HG03520 (cell line): Measurements from ENCODE around the gene DLGAP1.

Experiments used
- ATAC-seq: cut with Tn5 transposase; IDR thresholded peaks from one replicate; pipeline ENCODE4 v1.9.1; 2021; ENCODE audit warnings: mild to moderate bottlenecking, moderate library complexity; ENCODE audit not compliant: unreplicated experiment

The DLGAP1 gene

DNA sequence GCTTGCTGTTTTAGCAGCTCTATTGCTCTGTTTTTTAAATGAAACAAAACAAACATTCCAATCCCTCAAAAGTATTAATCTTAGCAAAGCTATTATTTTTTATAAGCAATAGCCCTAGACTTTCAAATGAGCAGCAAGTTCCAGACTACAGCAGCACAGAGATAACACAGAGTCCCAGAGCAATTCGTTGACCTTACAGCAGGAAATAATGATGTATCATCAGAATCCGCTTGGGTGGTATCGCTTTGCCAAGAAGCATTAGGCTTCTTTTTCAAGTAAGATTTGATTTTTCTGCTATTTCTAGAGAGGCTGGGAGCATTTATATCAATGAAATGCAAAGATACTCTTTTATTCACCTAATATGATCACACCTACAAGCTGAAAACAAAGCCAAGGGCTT, 209.7 kb downstream of the DLGAP1 start:
- ATAC-seq, result no peak

- no peak for ATAC-seq
Measured at GRCh38 chr18:4242431-4243161, 212.5 kb downstream of the DLGAP1 start.

GRCh38 chr18:4241090-4241617, 214.0 kb downstream of the DLGAP1 start:
- no peak for ATAC-seq

- no peak for ATAC-seq
Measured at GRCh38 chr18:4238966-4239365, 216.1 kb downstream of the DLGAP1 start.

- no peak for ATAC-seq
Measured at GRCh38 chr18:4237664-4238041, 217.5 kb downstream of the DLGAP1 start.

DNA sequence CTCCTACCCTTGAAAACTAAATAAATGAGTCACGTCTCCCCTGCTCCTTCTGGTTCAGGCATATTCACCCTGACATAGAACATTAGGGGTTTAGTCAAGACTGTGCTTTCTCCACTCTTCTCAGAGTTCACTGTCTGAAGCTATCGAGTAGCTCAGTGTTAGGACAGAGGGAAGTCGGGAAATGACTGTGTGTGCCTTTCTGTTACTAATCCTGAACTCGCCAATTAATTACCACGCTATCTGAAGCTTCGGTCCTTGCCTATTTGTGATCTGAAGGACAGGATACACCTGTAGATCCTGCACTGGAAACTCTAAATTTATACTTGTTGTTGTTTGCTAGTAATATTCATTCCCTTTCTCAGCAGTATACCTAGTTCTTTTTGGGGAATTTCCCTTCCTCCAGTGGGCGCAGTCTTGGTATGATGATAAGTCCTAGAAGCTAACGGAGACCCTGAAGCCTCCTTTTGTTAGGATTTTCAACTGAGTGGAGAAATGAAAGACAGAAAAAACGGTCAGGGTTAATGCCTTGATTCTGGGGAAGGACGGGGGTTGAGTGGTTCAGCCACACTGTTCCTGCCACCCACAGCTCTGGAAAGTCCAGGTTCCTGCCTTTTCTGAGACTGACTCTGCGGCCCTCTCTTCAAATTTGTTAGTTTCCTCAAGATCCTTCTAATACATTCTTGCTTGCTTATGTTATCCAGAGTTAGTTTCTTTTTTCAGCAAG, 218.0 kb downstream of the DLGAP1 start:
- no peak for ATAC-seq

GRCh38 chr18:4233468-4233867, 221.6 kb downstream of the DLGAP1 start:
- ATAC-seq, result no peak

- no peak for ATAC-seq
Measured at GRCh38 chr18:4232656-4233055, 222.5 kb downstream of the DLGAP1 start.

GRCh38 chr18:4231260-4231659, 223.8 kb downstream of the DLGAP1 start:
- no peak for ATAC-seq

GRCh38 chr18:4230450-4231168, 224.5 kb downstream of the DLGAP1 start:
- no peak for ATAC-seq

DNA sequence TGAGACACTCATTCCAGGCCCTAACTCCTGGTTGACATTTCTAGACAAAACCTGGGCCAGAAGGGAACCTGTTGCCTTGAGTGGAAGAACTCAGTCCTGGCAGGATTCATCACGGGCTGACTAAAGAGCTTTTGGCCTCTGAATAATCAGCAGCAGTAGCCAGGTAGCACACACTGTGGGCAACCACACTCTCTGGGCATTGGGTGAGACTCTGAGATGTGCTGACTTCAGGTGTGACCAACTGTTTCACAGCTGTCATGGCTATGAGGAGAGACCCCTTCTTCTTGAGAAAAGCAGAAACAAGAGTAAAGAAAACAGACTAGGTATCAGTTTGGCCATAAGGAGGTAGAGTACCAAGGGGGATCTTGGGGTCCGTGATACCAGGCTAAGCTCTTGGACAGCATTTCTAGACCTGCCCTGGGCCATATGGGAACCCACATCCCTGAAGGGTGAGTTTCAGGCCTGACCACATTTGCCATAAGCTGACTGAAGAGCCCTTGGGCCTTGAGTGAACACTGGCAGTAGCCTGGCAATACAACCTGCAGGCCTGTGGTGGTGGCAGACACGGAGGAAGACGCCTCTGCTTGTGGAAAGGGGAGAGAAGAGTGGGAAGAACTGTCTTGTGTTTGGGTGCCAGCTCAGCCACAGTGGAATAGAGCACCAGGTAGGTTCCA, 230.9 kb downstream of the DLGAP1 start:
- ATAC-seq, result no peak

DNA sequence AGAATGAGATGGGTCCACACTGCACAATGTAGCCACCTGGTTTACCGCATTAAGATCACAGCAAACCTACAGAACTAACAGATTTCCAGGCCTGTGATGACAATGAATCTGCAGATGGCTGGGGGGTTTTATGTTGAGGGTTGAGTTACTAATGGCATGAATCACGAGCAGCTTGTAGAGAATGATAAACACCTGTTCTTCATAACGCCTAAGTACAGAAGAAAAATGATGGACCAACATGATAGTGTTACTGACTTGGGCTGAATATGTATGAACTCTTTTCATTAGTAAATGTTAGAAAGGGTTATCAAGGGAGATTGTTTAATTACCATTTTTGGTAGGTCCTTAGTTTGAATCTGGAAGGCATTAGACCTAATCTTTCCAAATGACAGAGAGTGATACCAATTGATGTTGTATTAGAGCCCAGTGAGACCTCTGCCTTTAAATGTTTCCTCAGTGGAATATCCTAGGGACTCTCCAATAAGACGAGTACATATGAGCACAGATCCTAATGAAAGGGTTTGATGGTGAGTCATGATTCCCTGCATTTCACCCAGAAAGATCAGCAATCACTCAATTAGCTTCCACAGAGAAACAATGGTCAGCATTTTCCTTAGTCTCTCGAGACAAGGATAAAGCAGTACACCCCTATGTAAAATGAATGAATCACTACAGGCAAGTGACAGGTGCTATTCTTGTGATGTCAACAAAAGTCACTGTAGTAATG, 243.8 kb downstream of the DLGAP1 start:
- no peak for ATAC-seq

GRCh38 chr18:4208366-4208765, 246.7 kb downstream of the DLGAP1 start:
- no peak for ATAC-seq

- no peak for ATAC-seq
Measured at GRCh38 chr18:4207383-4207985, 247.6 kb downstream of the DLGAP1 start.

DNA sequence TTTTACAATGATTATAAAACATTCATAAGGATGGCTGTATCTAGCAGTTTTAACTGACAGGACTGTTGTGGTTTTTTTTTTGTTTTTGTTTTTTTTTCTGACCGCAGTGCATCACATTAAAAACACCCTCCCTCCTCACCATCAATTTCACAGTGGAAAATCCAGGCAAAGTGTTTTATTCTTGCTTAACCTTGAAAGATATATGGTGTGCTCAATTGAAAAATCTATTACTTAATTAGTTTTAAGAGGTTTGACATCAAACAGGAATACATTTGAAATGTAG, 250.7 kb downstream of the DLGAP1 start:
- ATAC-seq, result no peak

GRCh38 chr18:4203568-4204437, 251.3 kb downstream of the DLGAP1 start:
- no peak for ATAC-seq

DNA sequence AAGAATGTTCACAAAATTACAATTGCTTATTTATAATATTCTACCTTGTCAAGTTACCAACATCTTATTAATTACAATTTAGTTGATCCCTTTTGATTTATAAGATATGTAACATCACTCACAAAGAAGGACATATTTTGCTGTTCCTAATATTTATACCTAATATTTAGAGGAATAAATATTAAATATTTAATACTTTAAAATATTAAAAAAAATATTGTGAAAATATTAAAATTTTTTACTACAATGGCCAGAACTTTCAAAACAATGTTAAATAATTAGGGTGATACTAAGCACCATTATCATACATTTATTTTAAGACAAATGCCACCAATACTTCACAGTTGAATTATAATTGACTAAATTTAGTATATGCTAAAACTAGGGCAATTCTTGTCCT, 254.7 kb downstream of the DLGAP1 start:
- ATAC-seq, result no peak

DNA sequence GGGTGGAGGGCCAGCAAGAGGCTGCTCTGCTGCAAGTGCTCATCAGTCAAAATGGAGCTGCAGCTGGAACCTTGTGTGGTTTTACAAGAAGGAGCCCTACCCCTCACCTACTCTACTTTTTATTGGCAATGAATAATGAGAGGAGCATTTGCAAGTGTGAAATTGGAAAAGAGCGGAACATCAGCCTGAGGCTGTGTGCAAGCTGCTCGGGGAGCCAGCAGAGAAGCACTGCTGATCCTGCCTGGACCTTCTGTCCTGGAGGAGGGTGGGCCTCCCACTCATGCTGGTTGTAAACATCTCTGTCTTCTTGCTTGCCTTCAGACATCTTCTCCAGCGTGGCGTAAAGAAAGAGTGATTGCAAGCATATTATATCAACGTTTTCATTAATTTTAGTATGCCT, 256.2 kb downstream of the DLGAP1 start:
- no peak for ATAC-seq

- ATAC-seq, result no peak
Measured at GRCh38 chr18:4196351-4196750, 258.8 kb downstream of the DLGAP1 start.
